ENCODE results near the gene SEC31B. TPM values are rescaled to one million over a fixed set of nuclear protein-coding genes. Genes with fewer than 3 reads are reported as not detected.

Gene SEC31B
- total RNA-seq, 1 donor from 2014 or later: 20.9 TPM

- Mint-ChIP-seq H3K9me3 (no peaks in the 10 kb centered on the region), H3K4me3 (no peak overlapping the region), H3K27me3 (peaks cover 24% of the 10 kb centered on the region), H3K36me3 (peaks cover 14% of the 10 kb centered on the region), H3K4me1 (ENCODE audit: unreplicated experiment) (peaks cover 9% of the 10 kb centered on the region), H3K27ac (no peak overlapping the region)
- no peak for TF ChIP-seq CTCF (conservative IDR thresholded peaks at IDR 0.05)
- DNase-seq (ENCODE audit: extremely low spot score, unreplicated experiment): no peak
These were observed 2.6 kb upstream of the SEC31B start for GRCh38 chr10:100522107-100522801.

GRCh38 chr10:100520811-100521210 is 1.1 kb upstream of the SEC31B start:
- Mint-ChIP-seq H3K9me3 (no peaks in the 10 kb centered on the region), H3K27ac (no peak overlapping the region), H3K4me3 (no peak overlapping the region), H3K27me3 (peaks cover 24% of the 10 kb centered on the region), H3K36me3 (peaks cover 4% of the 10 kb centered on the region), H3K4me1 (ENCODE audit: unreplicated experiment) (peaks cover 9% of the 10 kb centered on the region)
- no peak for DNase-seq (ENCODE audit: extremely low spot score, unreplicated experiment)
- no peak for TF ChIP-seq CTCF (conservative IDR thresholded peaks at IDR 0.05)

GRCh38 chr10:100518761-100519241 is 860 bp downstream of the SEC31B start:
- TF ChIP-seq CTCF (conservative IDR thresholded peaks at IDR 0.05): peak; percentile 88
- H3K36me3 Mint-ChIP-seq: peaks cover 3% of the 10 kb centered on the region
- H3K27me3 Mint-ChIP-seq: peaks cover 24% of the 10 kb centered on the region
- no peak for DNase-seq (ENCODE audit: extremely low spot score, unreplicated experiment)
- peak overlapping the region; percentile 91 for H3K4me3 Mint-ChIP-seq
- H3K4me1 Mint-ChIP-seq (ENCODE audit: unreplicated experiment): peaks cover 9% of the 10 kb centered on the region
- no peaks in the 10 kb centered on the region for H3K9me3 Mint-ChIP-seq
- peak overlapping the region; percentile 15 for H3K27ac Mint-ChIP-seq

GRCh38 chr10:100516847-100517246 is 2.8 kb downstream of the SEC31B start:
- Mint-ChIP-seq H3K36me3 (peaks cover 3% of the 10 kb centered on the region), H3K27me3 (peaks cover 24% of the 10 kb centered on the region), H3K4me1 (ENCODE audit: unreplicated experiment) (peaks cover 9% of the 10 kb centered on the region), H3K9me3 (no peaks in the 10 kb centered on the region), H3K4me3 (no peak overlapping the region), H3K27ac (no peak overlapping the region)
- no peak for DNase-seq (ENCODE audit: extremely low spot score, unreplicated experiment)
- peak; percentile 36 for TF ChIP-seq CTCF (conservative IDR thresholded peaks at IDR 0.05)

- Mint-ChIP-seq H3K27me3 (peaks cover 20% of the 10 kb centered on the region), H3K9me3 (no peaks in the 10 kb centered on the region), H3K36me3 (peaks cover 3% of the 10 kb centered on the region), H3K4me3 (no peak overlapping the region), H3K4me1 (ENCODE audit: unreplicated experiment) (peaks cover 9% of the 10 kb centered on the region), H3K27ac (no peak overlapping the region)
- TF ChIP-seq CTCF (conservative IDR thresholded peaks at IDR 0.05): no peak
- DNase-seq (ENCODE audit: extremely low spot score, unreplicated experiment): no peak
These were observed 4.0 kb downstream of the SEC31B start for GRCh38 chr10:100515612-100516011.

Measured in type B pancreatic cell (in vitro differentiated cells).